Testis (tissue), 2 donors: ENCODE data around the gene CCDC167.

Source experiments
- POLR2A ChIP-seq: fragments of 450-650 bp; IDR thresholded peaks from one replicate; pipeline ENCODE4 v1.6.1; 2017; ENCODE audit warnings: antibody characterized with exemption, mild to moderate bottlenecking, moderate library complexity
- TF ChIP-seq, protein P1 (sequence below), 3 experiments: fragments of 450-650 bp in 2 of 3; fragments of 200-600 bp in 1 of 3; sonication (generic) in 1 of 3; IDR thresholded peaks; one replicate each; pipeline ENCODE4 v1.5.1; 2016 to 2019; ENCODE audit warnings: antibody characterized with exemption in 3 of 3, mild to moderate bottlenecking in 2 of 3, moderate library complexity in 1 of 3

DNA sequence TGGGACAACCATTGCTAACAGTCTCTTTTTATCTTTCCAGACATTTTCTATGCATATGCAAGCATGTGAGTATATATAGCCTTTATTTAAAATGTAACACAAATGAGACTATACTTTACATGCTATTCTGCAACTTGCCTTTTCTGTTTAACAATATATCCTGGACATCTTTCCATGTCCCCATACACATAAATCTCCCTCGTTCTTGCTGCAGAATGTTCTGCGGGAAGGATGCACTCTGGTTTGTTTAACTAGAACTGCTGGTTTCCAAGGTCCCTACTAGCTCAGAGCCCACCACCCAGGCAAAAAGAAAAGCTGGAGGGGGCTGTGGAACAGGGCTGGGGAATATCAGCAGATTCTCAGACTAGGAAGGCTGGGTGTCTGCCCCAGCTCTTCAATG lies 35.2 kb upstream of the CCDC167 start:
- TF ChIP-seq, protein P1, sequence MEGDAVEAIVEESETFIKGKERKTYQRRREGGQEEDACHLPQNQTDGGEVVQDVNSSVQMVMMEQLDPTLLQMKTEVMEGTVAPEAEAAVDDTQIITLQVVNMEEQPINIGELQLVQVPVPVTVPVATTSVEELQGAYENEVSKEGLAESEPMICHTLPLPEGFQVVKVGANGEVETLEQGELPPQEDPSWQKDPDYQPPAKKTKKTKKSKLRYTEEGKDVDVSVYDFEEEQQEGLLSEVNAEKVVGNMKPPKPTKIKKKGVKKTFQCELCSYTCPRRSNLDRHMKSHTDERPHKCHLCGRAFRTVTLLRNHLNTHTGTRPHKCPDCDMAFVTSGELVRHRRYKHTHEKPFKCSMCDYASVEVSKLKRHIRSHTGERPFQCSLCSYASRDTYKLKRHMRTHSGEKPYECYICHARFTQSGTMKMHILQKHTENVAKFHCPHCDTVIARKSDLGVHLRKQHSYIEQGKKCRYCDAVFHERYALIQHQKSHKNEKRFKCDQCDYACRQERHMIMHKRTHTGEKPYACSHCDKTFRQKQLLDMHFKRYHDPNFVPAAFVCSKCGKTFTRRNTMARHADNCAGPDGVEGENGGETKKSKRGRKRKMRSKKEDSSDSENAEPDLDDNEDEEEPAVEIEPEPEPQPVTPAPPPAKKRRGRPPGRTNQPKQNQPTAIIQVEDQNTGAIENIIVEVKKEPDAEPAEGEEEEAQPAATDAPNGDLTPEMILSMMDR (IDR thresholded peaks at IDR 0.05) = no peak
- TF ChIP-seq POLR2A = no peak
